Ovary (tissue), 3 donors: ENCODE results near the gene ACSS1.

Experiments used
- CTCF ChIP-seq, 3 donors: fragments of 450-650 bp in 2 of 3; fragments of 200-600 bp in 1 of 3; IDR thresholded peaks; one replicate each; pipeline versions ENCODE4 v1.5.1 to v1.8.0; 2016 to 2022; ENCODE audit warnings: antibody characterized with exemption in 3 of 3, mild to moderate bottlenecking in 1 of 3
- EP300 ChIP-seq: sonication (generic); formaldehyde crosslinking; IDR thresholded peaks from one replicate; pipeline ENCODE4 v1.6.1; 2017; ENCODE audit warnings: antibody characterized with exemption
- POLR2A ChIP-seq: fragments of 450-650 bp; IDR thresholded peaks from one replicate; pipeline ENCODE4 v1.6.1; 2017; ENCODE audit warnings: antibody characterized with exemption, mild to moderate bottlenecking, moderate library complexity
- donor health status: DM: no; HTN: no; CAD: no.

- no peak for TF ChIP-seq CTCF (IDR thresholded peaks at IDR 0.05)
- TF ChIP-seq POLR2A, result no peak
- TF ChIP-seq EP300, result no peak
Measured at GRCh38 chr20:25100914-25101313, 43.0 kb upstream of the ACSS1 start.
